Epithelial cell of proximal tubule (primary cell): ENCODE results near the gene RBM3. TPM values are rescaled to one million over a fixed set of nuclear protein-coding genes. Genes with fewer than 3 reads are reported as not detected.

Source experiments
- DNase-seq: peaks from one replicate; pipeline ENCODE4 v3.0.0-alpha.2; 2011; ENCODE audit warnings: low read depth
- H3K4me3 ChIP-seq: 2 replicates; pipeline ENCODE4 v1.5.1; 2011; ENCODE audit warnings: low read depth, mild to moderate bottlenecking, low read length
- CTCF ChIP-seq: conservative IDR thresholded peaks from 2 replicates; pipeline ENCODE4 v1.5.1; 2012; ENCODE audit warnings: low read depth, mild to moderate bottlenecking, low read length
- total RNA-seq: library from RNA; depleted of rRNA; stranded (reverse); fragments of >200 nt; gene quantifications from 2 replicates; pipeline ENCODE4 v1.2.3, GENCODE V29; 2015

Gene RBM3
- total RNA-seq, 1 donor from 2014 or later: 179 TPM

GRCh38 chrX:48559636-48560035, 14.6 kb upstream of the RBM3 start:
- no peak overlapping the region for H3K4me3 ChIP-seq
- no peak for DNase-seq
- TF ChIP-seq CTCF: no peak

- no peak for TF ChIP-seq CTCF
- DNase-seq: no peak
- no peak overlapping the region for H3K4me3 ChIP-seq
These were observed 14.2 kb upstream of the RBM3 start for GRCh38 chrX:48560056-48560455.

GRCh38 chrX:48560681-48561080, 13.6 kb upstream of the RBM3 start:
- DNase-seq: no peak
- no peak for TF ChIP-seq CTCF

GRCh38 chrX:48569958-48570357, 4.3 kb upstream of the RBM3 start:
- DNase-seq: no peak
- H3K4me3 ChIP-seq: no peak overlapping the region
- TF ChIP-seq CTCF: no peak

More at GRCh38 chrX:48560681-48561080, 13.6 kb upstream of the RBM3 start:
- no peak overlapping the region for H3K4me3 ChIP-seq

GRCh38 chrX:48573690-48574269, 504 bp upstream of the RBM3 start:
- TF ChIP-seq CTCF: no peak
- DNase-seq: no peak
- peak overlapping the region; percentile 74 for H3K4me3 ChIP-seq

GRCh38 chrX:48575642-48576041, 1.4 kb downstream of the RBM3 start:
- TF ChIP-seq CTCF: no peak
- H3K4me3 ChIP-seq: peak overlapping the region; percentile 74
- no peak for DNase-seq

GRCh38 chrX:48576108-48576507, 1.8 kb downstream of the RBM3 start:
- DNase-seq: no peak
- H3K4me3 ChIP-seq: peak overlapping the region; percentile 74
- no peak for TF ChIP-seq CTCF
